Caco-2 (cell line): ENCODE data around the gene TRAF2. TPM values are rescaled to one million over a fixed set of nuclear protein-coding genes. Genes with fewer than 3 reads are reported as not detected.

Experiments
- BruUV-seq: library from RNA; stranded (reverse); fragments of 400-500 nt; replicated peaks from 2 replicates; lab custom pipeline; 2021; lab: Mats Ljungman, UMichigan
- CTCF ChIA-PET: fragments of 300-600 bp; sonication (Branson Sonifier 250); formaldehyde crosslinking; loops from one replicate; lab custom pipeline; 2022; ENCODE audit warnings: antibody characterized with exemption; lab: Charles Lee
- POLR2A ChIA-PET: fragments of 300-600 bp; sonication (Branson Sonifier 250); formaldehyde crosslinking; loops from one replicate; lab custom pipeline; 2022; ENCODE audit warnings: antibody characterized with exemption; lab: Charles Lee
- DNase-seq, 2 experiments: peaks; one replicate each; pipeline versions ENCODE4 v3.0.0 to v3.0.0-alpha.2; 2020 to 2022
- H3K27me3 ChIP-seq: replicated peaks from 2 replicates; pipeline ENCODE4 v1.6.0; 2011; ENCODE audit warnings: low read length; ENCODE audit not compliant: control insufficient read depth, insufficient read depth
- H3K36me3 ChIP-seq: 2 replicates; pipeline ENCODE4 v1.5.1; 2011; ENCODE audit warnings: low read length; ENCODE audit not compliant: control insufficient read depth, insufficient read depth
- H3K4me1 ChIP-seq: fragments of 250-450 bp; sonication (Bioruptor Pico); 2 replicates; pipeline ENCODE4 v1.5.1; 2020; ENCODE audit warnings: mild to moderate bottlenecking
- H3K4me3 ChIP-seq: 2 replicates; pipeline ENCODE4 v1.5.1; 2011; ENCODE audit warnings: low read depth, mild to moderate bottlenecking, control low read depth, low read length
- H3K9me3 ChIP-seq: fragments of 250-450 bp; sonication (Bioruptor Pico); 2 replicates; pipeline ENCODE4 v1.5.1; 2020; ENCODE audit warnings: mild to moderate bottlenecking, moderate library complexity
- H3K27ac Mint-ChIP-seq: one replicate; pipeline ENCODE4 v1.8.0; 2022; ENCODE audit warnings: mixed read lengths; ENCODE audit not compliant: unreplicated experiment
- H3K27me3 Mint-ChIP-seq: one replicate; pipeline ENCODE4 v1.8.0; 2022; ENCODE audit warnings: mixed read lengths; ENCODE audit not compliant: insufficient read depth, unreplicated experiment
- H3K36me3 Mint-ChIP-seq: one replicate; pipeline ENCODE4 v1.8.0; 2022; ENCODE audit warnings: mild to moderate bottlenecking, mixed read lengths; ENCODE audit not compliant: insufficient read depth, unreplicated experiment
- H3K4me1 Mint-ChIP-seq: one replicate; pipeline ENCODE4 v1.8.0; 2022; ENCODE audit warnings: low read depth, mixed read lengths; ENCODE audit not compliant: unreplicated experiment
- H3K4me3 Mint-ChIP-seq: one replicate; pipeline ENCODE4 v1.8.0; 2022; ENCODE audit warnings: mild to moderate bottlenecking, moderate library complexity, mixed read lengths; ENCODE audit not compliant: unreplicated experiment
- H3K9me3 Mint-ChIP-seq: one replicate; pipeline ENCODE4 v1.8.0; 2022; ENCODE audit warnings: mixed read lengths; ENCODE audit not compliant: unreplicated experiment
- CTCF ChIP-seq, 2 experiments: fragments of 200-600 bp in 1 of 2; IDR thresholded peaks; 1 replicate in 1 of 2; 2 replicates in 1 of 2; pipeline versions ENCODE4 v1.5.1 to v1.8.0; 2011 to 2022; ENCODE audit warnings: antibody characterized with exemption in 1 of 2, control low read depth in 1 of 2, inconsistent platforms in 1 of 2, low read depth in 1 of 2, low read length in 1 of 2, mild to moderate bottlenecking in 1 of 2, moderate library complexity in 1 of 2; ENCODE audit not compliant: insufficient read depth in 1 of 2, severe bottlenecking in 1 of 2, unreplicated experiment in 1 of 2
- intact Hi-C: fragments of 100-400 bp; cut with micrococcal nuclease; formaldehyde crosslinking; loops from one replicate; pipeline ENCODE4 v1.10.0; 2022; ENCODE audit not compliant: unreplicated experiment
- total RNA-seq: library from RNA; stranded (reverse); gene quantifications from 2 replicates; pipeline ENCODE4 v1.2.3, GENCODE V29; 2022

TRAF2 gene
- total RNA-seq, 1 experiment from 2014 or later, result 41.7 TPM

GRCh38 chr9:136920734-136921231 is 34.5 kb downstream of the TRAF2 start:
- H3K4me3 Mint-ChIP-seq, result no peak overlapping the region
- DNase-seq, result no peak
- BruUV-seq, result no TSS peak
- H3K9me3 Mint-ChIP-seq, result no peaks in the 10 kb centered on the region
- ChIA-PET POLR2A (no interaction called here), CTCF (interaction anchor here (0.7 kb wide), 1 partner anchor 19 kb away, joined by 3 read pairs; no protein-coding TSS in a partner anchor)
- Histone ChIP-seq H3K27me3 (no peaks in the 10 kb centered on the region), H3K9me3 (no peaks in the 10 kb centered on the region), H3K36me3 (peaks cover 1% of the 10 kb centered on the region), H3K4me3 (no peak overlapping the region), H3K4me1 (no peaks in the 10 kb centered on the region)
- no peaks in the 10 kb centered on the region for H3K27me3 Mint-ChIP-seq
- no peak for TF ChIP-seq CTCF (IDR thresholded peaks at IDR 0.05; ENCODE audit: insufficient read depth in 1 of 2, low read depth in 1 of 2, low read length in 1 of 2, severe bottlenecking in 1 of 2, unreplicated experiment in 1 of 2)
- H3K27ac Mint-ChIP-seq, result no peak overlapping the region
- intact Hi-C loops, result no loop called here
- H3K4me1 Mint-ChIP-seq, result no peaks in the 10 kb centered on the region
- peaks cover 80% of the 10 kb centered on the region for H3K36me3 Mint-ChIP-seq

- H3K4me1 ChIP-seq, result no peaks in the 10 kb centered on the region
- BruUV-seq, result no TSS peak
- H3K27me3 Mint-ChIP-seq, result no peaks in the 10 kb centered on the region
- no peaks in the 10 kb centered on the region for H3K4me1 Mint-ChIP-seq
- CTCF ChIA-PET, result no interaction called here
- H3K4me3 ChIP-seq, result no peak overlapping the region
- H3K9me3 Mint-ChIP-seq, result no peaks in the 10 kb centered on the region
- H3K9me3 ChIP-seq, result no peaks in the 10 kb centered on the region
- TF ChIP-seq CTCF (IDR thresholded peaks at IDR 0.05; ENCODE audit: insufficient read depth in 1 of 2, low read depth in 1 of 2, low read length in 1 of 2, severe bottlenecking in 1 of 2, unreplicated experiment in 1 of 2), result no peak
- POLR2A ChIA-PET, result no interaction called here
- no peak overlapping the region for H3K4me3 Mint-ChIP-seq
- intact Hi-C loops, result no loop called here
- H3K27ac Mint-ChIP-seq, result no peak overlapping the region
- H3K27me3 ChIP-seq, result no peaks in the 10 kb centered on the region
- DNase-seq, result no peak
- H3K36me3 ChIP-seq, result peaks cover 3% of the 10 kb centered on the region; the same call in 1 of the 2 replicates
- peaks cover 80% of the 10 kb centered on the region for H3K36me3 Mint-ChIP-seq
Measured at GRCh38 chr9:136921307-136921706, 35.0 kb downstream of the TRAF2 start.

- BruUV-seq, result no TSS peak
- Histone ChIP-seq H3K4me1 (no peaks in the 10 kb centered on the region), H3K9me3 (no peaks in the 10 kb centered on the region), H3K27me3 (no peaks in the 10 kb centered on the region), H3K4me3 (no peak overlapping the region), H3K36me3 (peaks cover 5% of the 10 kb centered on the region; the same call in 1 of the 2 replicates)
- ChIA-PET CTCF (no interaction called here), POLR2A (no interaction called here)
- TF ChIP-seq CTCF (IDR thresholded peaks at IDR 0.05; ENCODE audit: insufficient read depth in 1 of 2, low read depth in 1 of 2, low read length in 1 of 2, severe bottlenecking in 1 of 2, unreplicated experiment in 1 of 2), result no peak
- intact Hi-C loops, result no loop called here
- no peaks in the 10 kb centered on the region for H3K9me3 Mint-ChIP-seq
- H3K27ac Mint-ChIP-seq, result no peak overlapping the region
- H3K4me1 Mint-ChIP-seq, result no peaks in the 10 kb centered on the region
- no peaks in the 10 kb centered on the region for H3K27me3 Mint-ChIP-seq
- peaks cover 80% of the 10 kb centered on the region for H3K36me3 Mint-ChIP-seq
- no peak overlapping the region for H3K4me3 Mint-ChIP-seq
- DNase-seq, result no peak
Measured at GRCh38 chr9:136921718-136922117, 35.4 kb downstream of the TRAF2 start.
